WI38 (cell line): ENCODE data around the gene TMC1.

Source experiments
- H3K4me3 ChIP-seq: 2 replicates; pipeline ENCODE4 v1.5.1; 2011; ENCODE audit warnings: low read depth, mild to moderate bottlenecking, control low read depth, low read length
- TF ChIP-seq, protein P1 (sequence below): IDR thresholded peaks from 2 replicates; pipeline ENCODE4 v1.5.1; 2012; ENCODE audit warnings: low read depth, mild to moderate bottlenecking, control low read depth, low read length

TMC1 gene

DNA sequence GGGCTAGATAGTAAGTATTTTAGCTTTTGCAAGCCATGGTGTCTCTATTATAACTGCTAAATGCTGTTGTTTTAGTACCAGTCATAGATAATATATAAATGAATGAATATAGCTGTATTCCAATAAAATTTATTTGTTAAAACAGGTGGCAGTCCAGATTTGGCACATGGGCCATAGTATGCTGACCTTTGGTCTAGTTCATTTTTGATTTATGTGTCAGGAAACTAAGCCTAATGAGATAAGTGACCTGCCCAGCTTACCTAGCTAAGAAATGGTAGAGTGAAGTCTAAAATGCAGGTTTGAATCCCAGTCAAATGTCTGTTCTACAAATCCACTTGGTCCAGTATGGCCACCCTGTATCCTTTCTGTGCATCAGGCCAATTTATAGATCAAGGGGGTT, 292.1 kb downstream of the TMC1 start:
- TF ChIP-seq, protein P1, sequence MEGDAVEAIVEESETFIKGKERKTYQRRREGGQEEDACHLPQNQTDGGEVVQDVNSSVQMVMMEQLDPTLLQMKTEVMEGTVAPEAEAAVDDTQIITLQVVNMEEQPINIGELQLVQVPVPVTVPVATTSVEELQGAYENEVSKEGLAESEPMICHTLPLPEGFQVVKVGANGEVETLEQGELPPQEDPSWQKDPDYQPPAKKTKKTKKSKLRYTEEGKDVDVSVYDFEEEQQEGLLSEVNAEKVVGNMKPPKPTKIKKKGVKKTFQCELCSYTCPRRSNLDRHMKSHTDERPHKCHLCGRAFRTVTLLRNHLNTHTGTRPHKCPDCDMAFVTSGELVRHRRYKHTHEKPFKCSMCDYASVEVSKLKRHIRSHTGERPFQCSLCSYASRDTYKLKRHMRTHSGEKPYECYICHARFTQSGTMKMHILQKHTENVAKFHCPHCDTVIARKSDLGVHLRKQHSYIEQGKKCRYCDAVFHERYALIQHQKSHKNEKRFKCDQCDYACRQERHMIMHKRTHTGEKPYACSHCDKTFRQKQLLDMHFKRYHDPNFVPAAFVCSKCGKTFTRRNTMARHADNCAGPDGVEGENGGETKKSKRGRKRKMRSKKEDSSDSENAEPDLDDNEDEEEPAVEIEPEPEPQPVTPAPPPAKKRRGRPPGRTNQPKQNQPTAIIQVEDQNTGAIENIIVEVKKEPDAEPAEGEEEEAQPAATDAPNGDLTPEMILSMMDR = no peak
- no peak overlapping the region for H3K4me3 ChIP-seq

GRCh38 chr9:72814083-72814597, 292.7 kb downstream of the TMC1 start:
- H3K4me3 ChIP-seq = no peak overlapping the region
- TF ChIP-seq, protein P1 = no peak

GRCh38 chr9:72816666-72817065, 295.3 kb downstream of the TMC1 start:
- no peak overlapping the region for H3K4me3 ChIP-seq

DNA sequence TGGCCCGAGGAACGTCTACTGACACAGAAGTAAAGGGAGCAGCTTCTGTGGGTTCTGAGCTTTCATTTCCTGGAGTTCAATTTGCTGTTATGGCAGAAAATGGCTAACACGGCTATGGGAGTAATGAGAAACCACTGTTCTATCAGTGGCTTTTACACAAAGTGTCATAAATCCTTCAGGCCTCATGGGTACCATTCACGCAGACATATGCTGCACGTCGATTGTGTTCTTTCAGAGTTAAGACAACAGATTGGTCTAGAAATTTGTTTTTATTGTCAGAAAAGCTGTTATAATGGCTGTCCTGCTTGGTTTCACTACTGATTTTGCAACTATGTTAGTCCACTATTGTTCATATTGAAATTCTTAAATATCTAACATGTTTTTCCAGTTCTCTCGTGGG, 296.0 kb downstream of the TMC1 start:
- TF ChIP-seq, protein P1 = no peak
- H3K4me3 ChIP-seq = no peak overlapping the region

More at GRCh38 chr9:72816666-72817065, 295.3 kb downstream of the TMC1 start:
- TF ChIP-seq, protein P1 = no peak

DNA sequence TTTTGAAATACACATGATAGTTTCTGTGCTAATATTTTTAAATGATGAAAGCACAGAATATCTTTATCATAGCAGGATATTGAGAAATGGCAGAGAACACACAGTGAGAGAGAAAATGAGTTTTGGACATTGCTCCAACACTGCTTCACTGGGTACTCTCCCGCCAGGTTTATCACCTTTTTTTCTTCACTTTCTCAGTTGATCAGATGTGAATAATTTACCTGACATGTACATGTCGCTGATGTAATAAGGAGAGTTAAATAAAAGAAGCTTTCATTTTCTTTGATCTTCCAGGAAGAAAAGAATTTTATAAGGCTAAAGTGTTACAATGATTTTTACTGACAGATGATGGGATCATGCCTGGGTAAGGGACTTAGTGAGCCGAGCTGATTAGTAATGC, 297.0 kb downstream of the TMC1 start:
- TF ChIP-seq, protein P1 = no peak
- no peak overlapping the region for H3K4me3 ChIP-seq

- TF ChIP-seq, protein P1 = no peak
- no peak overlapping the region for H3K4me3 ChIP-seq
Observed at GRCh38 chr9:72823971-72824370, 302.6 kb downstream of the TMC1 start.

GRCh38 chr9:72826996-72827949, 305.9 kb downstream of the TMC1 start:
- H3K4me3 ChIP-seq = no peak overlapping the region
- TF ChIP-seq, protein P1 = no peak
